GM10847 (cell line): ENCODE measurements around the gene ATP10A.

ENCODE experiments used
- POLR2A ChIP-seq: IDR thresholded peaks from 2 replicates; pipeline ENCODE4 v1.6.1; 2011; ENCODE audit not compliant: insufficient read length; ENCODE audit errors: extremely low read depth

ATP10A gene

GRCh38 chr15:25829073-25829472, 34.1 kb downstream of the ATP10A start:
- no peak for TF ChIP-seq POLR2A

GRCh38 chr15:25825207-25825606, 37.9 kb downstream of the ATP10A start:
- no peak for TF ChIP-seq POLR2A

GRCh38 chr15:25824618-25825017, 38.5 kb downstream of the ATP10A start:
- TF ChIP-seq POLR2A = no peak

DNA sequence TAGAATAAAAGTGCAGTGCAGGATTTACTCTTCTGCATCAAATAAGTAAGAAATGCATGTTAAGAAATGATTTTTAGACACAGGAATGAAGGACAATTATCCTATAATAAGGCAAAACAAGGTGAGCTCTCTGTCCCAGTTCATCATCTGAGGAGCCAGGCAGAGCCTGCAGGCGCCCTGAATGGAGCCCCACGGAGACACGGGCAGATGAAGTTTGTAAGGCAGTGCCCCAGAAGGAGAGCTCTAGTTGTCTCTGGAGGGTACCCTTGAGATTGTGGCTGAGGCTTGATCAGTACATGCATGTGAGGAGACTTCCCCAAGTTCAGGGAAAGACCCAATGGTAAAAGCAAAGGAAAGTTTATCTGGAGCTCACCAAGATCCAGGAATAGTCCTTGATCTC, 50.3 kb downstream of the ATP10A start:
- no peak for TF ChIP-seq POLR2A

DNA sequence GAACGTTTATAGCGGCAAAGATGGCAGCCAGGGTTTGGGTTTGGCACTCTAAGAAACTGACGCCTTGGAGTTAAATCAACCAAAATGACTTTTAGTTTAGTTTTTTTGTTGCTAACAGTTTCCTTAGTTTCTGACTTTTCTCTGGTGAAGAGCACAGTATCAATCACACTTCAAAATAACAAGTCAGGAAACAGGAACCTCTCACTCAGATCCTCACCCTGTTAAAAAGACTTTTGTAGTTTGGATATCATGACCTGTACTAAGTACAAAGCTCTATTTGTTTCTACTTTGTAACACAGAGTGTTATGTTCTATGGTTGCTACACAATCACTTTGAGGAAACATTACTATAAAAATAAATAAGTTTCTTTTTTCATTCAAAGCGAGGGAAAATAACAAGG, 51.1 kb downstream of the ATP10A start:
- TF ChIP-seq POLR2A = no peak

GRCh38 chr15:25811481-25811906, 51.6 kb downstream of the ATP10A start:
- no peak for TF ChIP-seq POLR2A

- TF ChIP-seq POLR2A = no peak
These were observed 52.5 kb downstream of the ATP10A start for GRCh38 chr15:25810631-25811091.

DNA sequence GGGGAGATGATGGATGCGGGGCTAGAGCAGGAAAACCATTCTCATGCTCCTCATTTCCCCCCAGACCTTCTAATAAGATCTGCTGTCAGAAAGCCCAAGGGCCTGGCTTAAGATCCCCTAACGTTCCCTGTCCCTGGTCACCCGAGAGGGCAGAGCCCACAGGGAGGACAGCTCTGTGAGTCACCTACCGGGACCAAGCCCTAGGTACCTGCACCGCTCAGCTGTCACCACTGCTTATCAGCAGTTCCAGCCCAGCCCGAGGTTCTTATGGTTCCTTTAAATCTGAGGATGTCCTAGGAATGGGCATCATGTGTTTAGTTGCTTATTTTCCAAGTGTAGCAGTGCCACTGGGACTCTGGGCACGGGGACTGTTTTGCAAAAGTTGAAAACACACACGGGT, 53.0 kb downstream of the ATP10A start:
- TF ChIP-seq POLR2A = no peak

- TF ChIP-seq POLR2A = no peak
These were observed 56.1 kb downstream of the ATP10A start for GRCh38 chr15:25807063-25807462.

DNA sequence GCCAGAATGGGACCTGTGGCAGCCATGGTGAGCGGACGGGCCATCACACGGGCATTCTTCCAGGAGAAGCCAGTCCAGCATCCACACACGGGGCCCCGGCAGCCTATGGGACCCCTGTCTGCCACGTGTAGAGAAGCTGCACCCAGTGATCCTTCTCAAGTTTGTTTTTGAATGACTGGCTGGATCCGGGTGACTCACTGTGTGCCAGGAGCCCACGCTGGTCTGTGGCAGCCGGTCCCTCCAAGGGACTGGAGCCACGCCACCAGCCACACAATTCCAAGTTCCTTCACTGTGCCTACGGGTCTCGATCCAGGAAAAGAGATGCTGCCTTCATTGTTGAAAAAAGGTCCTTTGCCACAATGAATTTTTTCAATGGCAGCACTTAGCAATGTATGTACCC, 58.1 kb downstream of the ATP10A start:
- TF ChIP-seq POLR2A = no peak

DNA sequence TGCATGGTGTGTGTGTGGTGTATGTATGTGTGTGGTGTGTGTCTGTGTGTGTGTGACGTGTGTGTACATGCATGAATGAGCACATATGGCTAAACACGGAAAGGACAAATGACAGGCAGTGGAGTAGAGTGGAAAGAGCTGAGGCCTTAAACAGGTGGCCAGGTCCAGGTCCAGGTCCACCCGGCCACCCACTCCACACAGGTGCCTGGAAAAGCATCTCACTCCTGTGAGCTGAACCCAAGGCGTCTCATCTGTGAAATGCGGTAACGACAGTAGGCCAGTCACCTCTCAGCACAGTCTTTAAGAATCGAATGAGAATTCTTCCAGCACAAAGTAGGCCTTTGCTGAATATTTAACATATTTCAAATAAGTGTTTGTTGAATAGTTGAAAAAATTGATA, 58.7 kb downstream of the ATP10A start:
- TF ChIP-seq POLR2A = no peak

DNA sequence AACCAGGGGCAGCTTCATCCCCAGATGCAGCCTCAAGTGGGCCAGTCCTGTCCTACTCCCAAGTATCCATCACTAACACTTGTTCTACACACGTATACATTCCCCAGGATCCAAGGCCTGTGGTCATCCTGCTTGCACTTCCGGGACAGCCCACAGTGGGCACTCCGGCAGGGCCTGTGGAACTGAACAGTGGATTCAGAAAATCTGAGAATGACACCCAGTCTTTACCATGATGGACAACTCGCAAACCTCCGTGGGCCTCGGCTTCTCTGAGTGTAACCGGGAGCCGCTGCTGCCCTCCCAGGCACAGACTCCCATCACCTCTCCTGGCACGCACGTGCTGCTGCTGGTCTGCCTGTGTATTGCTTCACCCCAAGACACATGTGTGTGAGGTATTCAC, 59.6 kb downstream of the ATP10A start:
- no peak for TF ChIP-seq POLR2A

DNA sequence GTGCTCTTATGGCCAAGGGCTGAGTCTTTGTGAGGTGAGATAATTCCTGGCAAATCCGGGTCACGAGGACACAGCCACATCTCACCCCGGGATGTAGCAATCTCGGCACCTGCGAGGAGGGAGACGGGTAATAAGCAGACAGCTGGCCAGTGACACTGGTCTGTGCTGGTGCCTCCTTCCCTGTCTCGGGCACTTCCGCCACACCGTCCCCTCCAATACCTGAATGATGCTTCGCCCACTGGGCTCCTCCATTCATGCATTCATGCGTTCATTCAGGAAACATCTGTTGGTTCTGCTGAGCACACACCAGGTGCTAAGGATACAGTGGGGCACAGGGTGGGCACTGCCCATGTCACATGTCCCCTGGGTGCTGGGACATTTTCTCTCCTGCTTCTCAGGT, 60.1 kb downstream of the ATP10A start:
- no peak for TF ChIP-seq POLR2A

DNA sequence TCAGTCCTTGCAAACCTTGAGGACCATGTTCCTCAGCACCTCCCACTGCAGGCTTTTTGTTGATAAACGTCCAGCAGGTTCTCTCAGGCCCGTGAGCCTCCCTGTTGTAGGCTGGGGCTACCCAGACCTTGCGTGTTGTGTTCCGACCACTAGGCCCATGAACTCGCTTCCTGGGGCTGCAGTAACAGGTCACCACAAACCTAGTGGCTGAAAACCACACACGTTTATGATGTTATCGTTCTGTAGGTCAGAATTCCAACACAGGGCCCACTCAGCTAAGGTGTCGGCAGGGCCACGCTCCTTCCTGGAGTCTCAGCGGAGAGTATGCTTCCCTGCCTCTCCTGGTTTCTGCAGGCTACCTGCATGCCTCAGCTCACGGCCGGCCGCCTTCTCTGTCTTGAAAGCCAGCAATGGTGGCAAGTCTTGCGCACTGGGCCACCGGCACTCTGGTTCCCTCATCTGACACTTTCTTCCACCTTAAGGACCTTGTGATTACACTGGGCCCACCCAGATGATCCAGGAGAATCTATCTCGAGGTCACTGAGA, 60.8 kb downstream of the ATP10A start:
- TF ChIP-seq POLR2A = no peak

DNA sequence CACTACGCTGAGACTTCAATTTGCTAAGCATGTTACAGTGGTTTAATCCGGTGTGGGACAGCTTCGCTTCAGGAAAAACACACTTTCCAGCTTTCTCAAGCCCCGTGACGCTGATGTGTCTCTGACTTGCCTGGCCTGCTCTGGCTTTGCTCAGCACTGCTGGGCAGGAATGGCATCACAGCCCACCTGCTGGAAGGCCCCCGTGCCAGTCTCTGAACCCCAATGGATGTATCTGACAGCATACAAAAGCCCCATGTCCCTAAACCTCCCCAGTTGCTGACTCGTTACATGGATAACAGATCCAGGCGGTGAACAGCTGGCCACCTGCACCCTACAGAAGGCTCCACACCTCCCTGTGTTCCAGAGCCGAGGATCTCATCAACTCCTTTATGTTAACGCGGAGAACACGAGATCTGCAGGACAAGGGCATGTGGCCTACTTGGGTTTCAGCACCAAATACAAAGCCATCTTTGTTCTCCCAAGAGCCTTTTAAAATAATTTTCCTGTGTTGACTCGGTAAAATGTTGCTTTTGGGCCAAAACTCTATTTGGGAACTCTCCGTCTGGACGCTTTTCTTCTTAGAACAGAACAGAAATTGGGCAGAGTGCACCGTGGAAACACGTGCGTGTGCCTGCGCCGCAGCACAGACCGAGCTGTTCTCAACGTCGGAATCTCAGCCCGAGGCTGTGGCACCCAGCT, 61.4 kb downstream of the ATP10A start:
- TF ChIP-seq POLR2A = no peak

DNA sequence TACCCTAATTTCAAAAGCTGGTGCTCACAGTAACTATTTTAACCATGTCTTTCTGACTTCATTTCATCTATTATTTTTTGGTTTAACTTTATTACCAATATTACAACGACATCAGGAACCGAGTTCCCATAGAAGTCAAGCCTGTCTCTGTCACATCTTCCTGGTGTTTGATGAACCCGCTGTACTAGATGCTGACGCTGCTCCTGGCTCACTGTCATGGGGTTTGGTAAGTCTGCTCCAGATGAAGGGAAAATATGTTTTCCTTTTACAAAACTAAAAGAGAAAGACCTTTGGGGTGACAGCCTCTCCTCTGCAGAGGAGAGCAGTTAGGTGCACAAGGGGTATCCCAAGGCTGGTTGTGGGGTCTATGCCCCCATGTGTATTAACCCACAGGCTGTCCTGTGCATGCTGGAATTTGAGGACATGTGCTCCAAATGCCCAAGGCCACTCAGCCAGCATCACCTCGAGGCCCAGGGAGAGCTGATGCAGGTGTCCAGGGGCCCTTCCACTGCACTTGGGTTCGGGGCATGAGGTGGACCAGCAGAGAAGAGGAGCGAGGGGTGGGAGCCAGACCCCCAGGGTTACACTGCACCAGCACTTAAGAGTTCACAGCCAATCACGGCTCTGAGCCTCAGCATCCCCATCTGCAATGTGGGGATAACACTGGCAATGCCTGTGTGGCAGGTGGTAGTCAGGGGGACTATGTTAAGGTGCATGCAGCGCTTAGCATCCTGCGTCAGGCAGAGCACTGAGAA, 62.2 kb downstream of the ATP10A start:
- TF ChIP-seq POLR2A = no peak
